Head of caudate nucleus (tissue), 42 donors: ENCODE results near the gene NR5A2.

Experiments used
- DNase-seq, 42 donors: peaks; one replicate each; pipeline versions ENCODE4 v3.0.0 to v3.0.0-alpha.2; 2020 to 2021; ENCODE audit warnings: mixed read lengths in 7 of 42
- intact Hi-C: fragments of 100-400 bp; cut with DNase I; formaldehyde crosslinking; loops from one replicate; pipeline ENCODE4 v1.15.0; 2022

NR5A2 gene

DNA sequence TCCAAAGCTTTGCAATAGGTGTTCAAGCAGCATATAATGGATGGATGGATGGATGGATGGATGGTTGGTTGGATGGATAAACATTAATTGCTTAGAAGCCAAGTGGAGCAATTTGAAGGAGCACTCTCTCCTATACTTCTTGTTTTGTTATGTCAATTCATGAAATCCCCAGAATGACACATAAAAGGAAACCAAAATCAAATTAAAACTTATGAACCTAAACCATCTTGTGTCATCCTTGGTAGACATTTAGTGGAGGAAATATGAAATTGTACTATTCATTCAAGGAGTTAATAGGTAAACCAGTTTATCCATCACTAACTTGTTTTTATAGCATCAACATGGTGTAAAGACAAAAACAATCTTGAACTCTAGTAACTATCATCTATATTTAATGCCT is 122.5 kb downstream of the NR5A2 start:
- no peak for DNase-seq
- intact Hi-C loops = no loop called here

GRCh38 chr1:200150721-200151120 is 123.2 kb downstream of the NR5A2 start:
- no peak for DNase-seq
- intact Hi-C loops = no loop called here

- DNase-seq = no peak
- intact Hi-C loops = no loop called here
Observed at GRCh38 chr1:200152336-200152735, 124.8 kb downstream of the NR5A2 start.

GRCh38 chr1:200153277-200154055 is 126.0 kb downstream of the NR5A2 start:
- no peak for DNase-seq
- intact Hi-C loops = no loop called here

DNA sequence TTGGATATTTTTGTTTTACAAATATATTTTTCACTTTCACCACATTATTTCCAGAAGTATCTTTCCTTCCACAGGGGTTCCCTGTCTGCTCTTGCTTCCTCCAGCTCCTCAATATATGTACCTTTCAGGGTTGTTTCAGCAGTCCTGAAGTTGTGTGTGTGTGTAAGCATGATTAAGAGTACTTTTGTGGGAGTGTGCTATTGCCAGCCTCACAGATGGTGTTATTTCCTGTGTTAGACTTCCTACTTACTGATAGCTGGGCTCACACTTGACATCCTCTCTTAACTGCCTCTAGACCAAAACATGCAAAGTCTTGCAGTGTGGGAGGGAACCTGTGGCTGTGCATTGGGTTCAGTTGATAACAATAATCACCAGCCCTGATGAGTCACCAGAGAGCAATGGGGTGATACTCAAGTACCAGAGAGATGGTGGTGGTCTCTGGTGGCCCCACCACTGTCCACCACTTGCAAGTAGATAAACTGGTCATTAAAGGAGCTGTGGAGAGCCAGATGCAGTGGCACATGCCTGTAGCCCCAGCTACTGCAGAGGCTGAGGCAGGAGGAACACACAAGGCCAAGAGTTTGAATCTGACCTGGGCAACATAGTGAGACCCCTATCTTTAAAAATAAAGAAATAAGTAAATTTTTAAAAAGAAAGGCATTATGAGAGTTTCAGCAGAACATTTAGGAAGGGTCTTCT is 126.7 kb downstream of the NR5A2 start:
- no peak for DNase-seq
- intact Hi-C loops = no loop called here

- intact Hi-C loops = no loop called here
Observed at GRCh38 chr1:200157715-200158114, 130.2 kb downstream of the NR5A2 start.

GRCh38 chr1:200161801-200162200 is 134.3 kb downstream of the NR5A2 start:
- DNase-seq = no peak
- intact Hi-C loops = no loop called here

More at GRCh38 chr1:200157715-200158114, 130.2 kb downstream of the NR5A2 start:
- no peak for DNase-seq

- intact Hi-C loops = no loop called here
- no peak for DNase-seq
Observed at GRCh38 chr1:200162258-200162657, 134.7 kb downstream of the NR5A2 start.

DNA sequence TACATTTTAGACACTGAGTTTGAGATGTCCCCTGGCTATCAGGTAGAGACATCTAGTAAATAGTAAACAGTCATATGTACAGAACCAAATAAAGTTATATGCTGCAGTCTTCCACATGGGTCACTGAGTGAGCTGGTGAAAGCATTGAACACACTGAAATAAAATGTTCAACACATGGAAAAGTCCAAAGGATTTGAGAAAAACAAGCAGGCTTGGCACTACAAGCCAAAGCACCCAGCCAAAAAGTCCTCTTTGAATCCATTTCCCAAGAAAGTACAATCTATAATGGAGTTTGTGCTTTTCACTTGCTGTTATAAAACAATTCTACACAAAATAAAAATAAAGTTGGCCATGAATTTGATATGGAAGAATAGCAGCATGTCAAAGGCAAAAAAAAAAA is 135.4 kb downstream of the NR5A2 start:
- no peak for DNase-seq
- intact Hi-C loops = no loop called here

GRCh38 chr1:200163911-200164310 is 136.4 kb downstream of the NR5A2 start:
- DNase-seq = no peak
- intact Hi-C loops = no loop called here

- DNase-seq = no peak
- intact Hi-C loops = no loop called here
Observed at GRCh38 chr1:200165493-200166220, 138.1 kb downstream of the NR5A2 start.

DNA sequence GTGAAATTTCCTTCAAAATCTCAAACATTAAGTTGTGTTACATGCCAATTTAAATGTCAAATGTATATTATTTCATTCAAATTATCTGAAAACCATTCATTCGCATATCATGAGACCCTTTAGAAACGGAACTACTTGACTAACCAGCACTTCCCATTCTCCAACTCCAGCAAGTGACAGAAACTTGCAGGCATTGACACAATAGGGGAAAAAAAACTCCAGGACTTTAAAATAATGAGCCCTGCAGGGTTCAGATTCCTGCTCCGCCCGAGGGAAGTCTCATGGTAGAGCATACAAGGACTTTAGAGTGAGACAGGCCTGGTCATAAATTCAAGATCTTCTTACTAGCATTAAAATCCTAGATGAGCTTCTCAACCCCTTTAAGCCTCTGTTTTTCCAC is 138.9 kb downstream of the NR5A2 start:
- intact Hi-C loops = no loop called here
- DNase-seq = no peak

GRCh38 chr1:200168926-200169325 is 141.4 kb downstream of the NR5A2 start:
- no peak for DNase-seq
- intact Hi-C loops = no loop called here

DNA sequence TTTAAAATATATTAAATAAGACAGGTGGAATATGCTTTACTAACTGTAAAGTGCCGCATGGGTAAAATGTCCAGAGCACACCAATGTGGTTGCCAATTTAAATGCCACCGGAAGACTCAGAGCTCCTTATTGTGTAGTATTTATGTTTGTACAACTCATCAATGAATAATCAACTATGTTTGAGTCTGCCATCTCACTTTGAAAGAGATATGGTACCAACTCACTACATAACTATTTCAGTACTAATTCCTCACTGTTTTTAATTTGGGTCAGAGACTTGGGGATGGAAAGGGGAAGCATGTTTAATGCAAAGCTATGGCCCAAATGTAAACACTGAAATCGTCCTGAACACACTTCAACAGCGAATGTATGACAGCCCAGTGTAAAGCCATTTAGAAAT is 144.8 kb downstream of the NR5A2 start:
- intact Hi-C loops = no loop called here
- no peak for DNase-seq

- no peak for DNase-seq
- intact Hi-C loops = no loop called here
Observed at GRCh38 chr1:200173097-200173618, 145.6 kb downstream of the NR5A2 start.

- intact Hi-C loops = no loop called here
- DNase-seq = no peak
Observed at GRCh38 chr1:200174525-200175295, 147.2 kb downstream of the NR5A2 start.

GRCh38 chr1:200176181-200176580 is 148.7 kb downstream of the NR5A2 start:
- no peak for DNase-seq
- intact Hi-C loops = no loop called here

DNA sequence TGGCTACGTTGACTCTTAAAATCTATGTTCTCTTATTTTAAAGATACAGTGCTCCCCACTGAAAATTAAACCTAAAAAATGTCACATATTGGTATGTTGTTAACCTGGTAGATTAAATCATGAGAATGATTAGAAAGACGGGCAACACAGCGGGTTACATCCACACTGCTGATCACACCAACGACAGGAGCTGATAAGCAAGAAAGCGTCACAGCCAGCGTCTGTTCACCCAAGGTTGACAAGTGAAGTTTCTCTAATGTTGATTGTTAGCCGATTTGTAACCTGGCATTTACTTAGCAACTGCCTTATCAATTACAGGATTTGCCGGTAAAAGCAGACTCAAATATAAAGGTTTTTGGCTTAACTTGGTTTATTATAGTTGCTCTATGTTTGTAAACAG is 149.3 kb downstream of the NR5A2 start:
- intact Hi-C loops = no loop called here
- DNase-seq = no peak

GRCh38 chr1:200178340-200178739 is 150.8 kb downstream of the NR5A2 start:
- DNase-seq = no peak
- intact Hi-C loops = no loop called here
